ENCODE data around the gene ACTL10. TPM values are rescaled to one million over a fixed set of nuclear protein-coding genes. Genes with fewer than 3 reads are reported as not detected.

The ACTL10 gene
- total and polyA plus RNA-seq, 7 donors: 0.04 to 0.74 (median 0.39) TPM; not detected in 1

- Histone ChIP-seq H3K27ac (no peak overlapping the region), H3K36me3 (ENCODE audit: insufficient read depth in 1 of 2, low read depth in 1 of 2) (no peaks in the 10 kb centered on the region), H3K27me3 (ENCODE audit: insufficient read depth in 3 of 3, low read length in 2 of 3) (no peaks in the 10 kb centered on the region), H3K9me3 (no peaks in the 10 kb centered on the region), H3K4me3 (no peak overlapping the region), H3K4me1 (peaks cover 4% of the 10 kb centered on the region)
- intact Hi-C loops (cut with DNase I): no loop called here
- ATAC-seq (no peak), DNase-seq (no peak)
- TF ChIP-seq CTCF (IDR thresholded peaks at IDR 0.05): no peak
- WGBS, 3 donors: 92 to 95% (median 94%) methylated on average over 3 of the region's 3 CpGs
These were observed 21.5 kb downstream of the ACTL10 start for GRCh38 chr20:33687993-33688937.

GRCh38 chr20:33688938-33689424 lies 22.2 kb downstream of the ACTL10 start:
- Histone ChIP-seq H3K9me3 (no peaks in the 10 kb centered on the region), H3K36me3 (ENCODE audit: insufficient read depth in 1 of 2, low read depth in 1 of 2) (no peaks in the 10 kb centered on the region), H3K27ac (no peak overlapping the region), H3K27me3 (ENCODE audit: insufficient read depth in 3 of 3, low read length in 2 of 3) (no peaks in the 10 kb centered on the region), H3K4me3 (no peak overlapping the region), H3K4me1 (peaks cover 4% of the 10 kb centered on the region)
- no peak for DNase-seq
- ATAC-seq: no peak
- 93 to 95% (median 95%) methylated on average over 3 of the region's 3 CpGs for WGBS, 3 donors
- intact Hi-C loops (cut with DNase I): no loop called here
- TF ChIP-seq CTCF (IDR thresholded peaks at IDR 0.05): no peak

GRCh38 chr20:33689493-33689892 lies 22.8 kb downstream of the ACTL10 start:
- ATAC-seq: no peak
- Histone ChIP-seq H3K4me3 (no peak overlapping the region), H3K9me3 (no peaks in the 10 kb centered on the region), H3K36me3 (ENCODE audit: insufficient read depth in 1 of 2, low read depth in 1 of 2) (no peaks in the 10 kb centered on the region), H3K27ac (no peak overlapping the region), H3K4me1 (peaks cover 4% of the 10 kb centered on the region), H3K27me3 (ENCODE audit: insufficient read depth in 3 of 3, low read length in 2 of 3) (no peaks in the 10 kb centered on the region)
- DNase-seq: no peak
- WGBS, 3 donors: 83 to 100% (median 96%) methylated on average over 1 of the region's 1 CpG
- TF ChIP-seq CTCF (IDR thresholded peaks at IDR 0.05): no peak
- intact Hi-C loops (cut with DNase I): no loop called here

GRCh38 chr20:33689973-33690372 lies 23.2 kb downstream of the ACTL10 start:
- peaks cover 4% of the 10 kb centered on the region for H3K4me1 ChIP-seq
- H3K27ac ChIP-seq: no peak overlapping the region

More at GRCh38 chr20:33689973-33690372, 23.2 kb downstream of the ACTL10 start:
- intact Hi-C loops (cut with DNase I): no loop called here
- Histone ChIP-seq H3K27me3 (ENCODE audit: insufficient read depth in 3 of 3, low read length in 2 of 3) (no peaks in the 10 kb centered on the region), H3K9me3 (no peaks in the 10 kb centered on the region), H3K4me3 (no peak overlapping the region), H3K36me3 (ENCODE audit: insufficient read depth in 1 of 2, low read depth in 1 of 2) (no peaks in the 10 kb centered on the region)
- WGBS, 3 donors: 49 to 57% (median 55%) methylated on average over 4 of the region's 4 CpGs
- no peak for TF ChIP-seq CTCF (IDR thresholded peaks at IDR 0.05)
- no peak for DNase-seq
- ATAC-seq: no peak

All from psoas muscle (tissue), 8 donors.